SJCRH30 (cell line): ENCODE measurements around the gene PCDH19. TPM values are rescaled to one million over a fixed set of nuclear protein-coding genes. Genes with fewer than 3 reads are reported as not detected.

Experiments
- DNase-seq, 2 experiments: peaks; one replicate each; pipeline ENCODE4 v3.0.0-alpha.2; 2015 to 2020
- H3K27ac ChIP-seq: fragments of 250-450 bp; sonication (Bioruptor Pico); 2 replicates; pipeline ENCODE4 v1.5.1; 2020; ENCODE audit warnings: mild to moderate bottlenecking, moderate library complexity
- H3K27me3 ChIP-seq: fragments of 250-450 bp; sonication (Bioruptor Pico); 2 replicates; pipeline ENCODE4 v1.5.1; 2020; ENCODE audit warnings: mild to moderate bottlenecking, moderate library complexity
- H3K36me3 ChIP-seq: fragments of 250-450 bp; sonication (Bioruptor Pico); 2 replicates; pipeline ENCODE4 v1.5.1; 2020; ENCODE audit warnings: mild to moderate bottlenecking, moderate library complexity
- H3K4me1 ChIP-seq: fragments of 250-450 bp; sonication (Bioruptor Pico); 2 replicates; pipeline ENCODE4 v1.5.1; 2020; ENCODE audit warnings: mild to moderate bottlenecking, moderate library complexity
- H3K4me3 ChIP-seq: fragments of 250-450 bp; sonication (Bioruptor Pico); 2 replicates; pipeline ENCODE4 v1.5.1; 2020; ENCODE audit warnings: mild to moderate bottlenecking, moderate library complexity
- H3K9me3 ChIP-seq: fragments of 250-450 bp; sonication (Bioruptor Pico); replicated peaks from 2 replicates; pipeline ENCODE4 v1.5.1; 2020; ENCODE audit warnings: mild to moderate bottlenecking, moderate library complexity
- total RNA-seq: library from RNA; depleted of rRNA; stranded (reverse); fragments of >200 nt; shearing (Covaris generic); gene quantifications from 2 replicates; pipeline ENCODE4 v1.2.3, GENCODE V29; 2014; rRNA removed

Gene PCDH19
- total RNA-seq, 1 experiment from 2014 or later = 0.30 TPM

DNA sequence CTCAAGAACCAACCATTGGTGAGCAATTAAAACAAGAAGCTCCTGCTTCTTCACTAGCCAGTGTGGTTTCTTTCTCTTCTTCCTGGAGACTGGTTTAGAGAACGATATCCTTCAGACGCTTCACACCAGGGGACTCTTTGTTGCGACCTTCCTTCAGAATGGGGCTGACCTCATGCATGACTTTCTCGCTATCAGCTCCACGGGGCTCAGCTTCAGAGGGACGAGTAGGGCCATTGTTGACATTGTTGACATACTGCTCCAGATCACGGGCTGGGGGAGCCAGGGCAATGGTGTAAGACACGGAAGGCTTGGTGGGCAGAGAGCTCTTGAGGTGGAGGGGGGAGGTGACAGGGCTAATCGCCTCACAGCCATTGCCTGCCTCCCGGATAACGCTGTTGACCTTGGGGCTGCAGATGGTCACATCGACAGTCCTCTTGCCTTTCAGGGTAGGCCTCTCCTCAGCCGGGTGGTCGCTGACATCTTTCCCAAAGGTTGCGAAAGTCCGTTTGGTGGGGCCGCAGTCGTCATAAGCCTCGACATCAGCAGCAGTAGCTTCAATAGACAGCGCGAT, 113.8 kb downstream of the PCDH19 start:
- Histone ChIP-seq H3K36me3 (no peaks in the 10 kb centered on the region), H3K27ac (no peak overlapping the region), H3K27me3 (no peaks in the 10 kb centered on the region; the same call in 1 of the 2 replicates), H3K9me3 (no peaks in the 10 kb centered on the region), H3K4me3 (no peak overlapping the region), H3K4me1 (no peaks in the 10 kb centered on the region)
- no peak for DNase-seq

DNA sequence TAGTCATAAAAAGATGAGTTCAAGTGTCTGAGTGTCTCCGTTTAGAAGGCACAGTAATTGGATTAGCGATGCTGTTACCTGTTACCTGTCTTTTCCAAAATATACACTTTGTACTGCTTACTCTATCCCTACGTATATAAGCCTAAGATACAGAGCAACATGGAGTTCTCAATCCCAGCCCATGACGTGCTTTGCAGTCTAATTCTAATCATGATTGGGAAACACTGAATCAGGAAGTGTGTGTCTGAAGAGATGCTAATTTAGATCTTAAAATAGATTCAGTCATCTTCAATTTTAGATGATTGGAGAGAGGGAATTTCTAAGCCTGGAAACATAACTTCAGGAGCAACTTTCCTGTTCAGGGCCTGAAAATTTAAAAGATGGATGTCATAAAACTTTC, 115.1 kb downstream of the PCDH19 start:
- Histone ChIP-seq H3K27ac (no peak overlapping the region), H3K4me3 (no peak overlapping the region), H3K36me3 (no peaks in the 10 kb centered on the region), H3K4me1 (no peaks in the 10 kb centered on the region), H3K9me3 (no peaks in the 10 kb centered on the region), H3K27me3 (no peaks in the 10 kb centered on the region; the same call in 1 of the 2 replicates)
- DNase-seq = no peak

DNA sequence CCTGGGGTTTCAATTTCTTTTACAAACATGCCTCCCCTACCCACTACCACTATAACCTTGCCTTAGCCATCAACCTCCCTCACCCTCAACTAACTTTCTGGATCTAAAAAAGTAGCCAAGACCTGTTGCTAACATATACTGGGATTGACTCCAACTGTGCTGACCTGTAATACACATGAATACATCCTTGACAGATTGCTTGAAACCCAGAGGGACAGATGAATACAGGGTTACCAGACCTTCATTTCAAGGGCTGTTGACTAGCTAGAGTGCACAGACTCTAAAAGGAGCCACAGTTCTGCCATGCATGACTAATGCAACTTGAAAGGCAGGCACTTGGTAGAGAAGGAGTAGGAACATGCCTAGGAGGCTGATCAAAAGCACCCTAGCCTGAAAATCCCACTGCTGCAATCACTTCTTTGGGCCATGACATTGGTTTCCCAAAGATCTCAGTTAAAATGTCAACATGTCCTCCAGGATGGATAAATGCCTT, 121.0 kb downstream of the PCDH19 start:
- H3K9me3 ChIP-seq = no peaks in the 10 kb centered on the region
- H3K27me3 ChIP-seq = no peaks in the 10 kb centered on the region; the same call in 1 of the 2 replicates
- no peak overlapping the region for H3K4me3 ChIP-seq
- H3K27ac ChIP-seq = no peak overlapping the region
- no peaks in the 10 kb centered on the region for H3K4me1 ChIP-seq
- peak in 1 of 2 experiments; percentile 8 for DNase-seq
- H3K36me3 ChIP-seq = no peaks in the 10 kb centered on the region

DNA sequence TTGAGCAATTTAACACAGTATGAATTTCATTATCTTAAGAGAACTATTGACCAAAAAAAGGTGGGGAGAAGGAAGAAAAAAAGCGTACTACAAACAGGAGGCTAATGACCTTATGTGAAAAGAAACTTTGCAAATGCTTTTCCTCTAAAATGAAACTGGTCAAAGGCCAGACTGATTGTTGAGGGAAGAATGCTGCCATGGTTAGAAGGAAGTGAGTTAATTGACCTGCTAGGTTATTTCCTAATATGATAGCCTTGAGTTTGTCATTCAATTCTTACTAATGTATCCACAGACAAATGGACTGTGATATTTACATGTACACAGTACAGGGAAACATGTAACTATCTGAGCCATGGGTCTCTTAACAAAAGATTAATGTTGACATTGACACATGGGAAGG, 132.8 kb downstream of the PCDH19 start:
- H3K27me3 ChIP-seq = no peaks in the 10 kb centered on the region
- no peaks in the 10 kb centered on the region for H3K9me3 ChIP-seq
- no peak overlapping the region for H3K27ac ChIP-seq
- no peaks in the 10 kb centered on the region for H3K36me3 ChIP-seq
- no peak overlapping the region for H3K4me3 ChIP-seq
- no peak for DNase-seq
- no peaks in the 10 kb centered on the region for H3K4me1 ChIP-seq

DNA sequence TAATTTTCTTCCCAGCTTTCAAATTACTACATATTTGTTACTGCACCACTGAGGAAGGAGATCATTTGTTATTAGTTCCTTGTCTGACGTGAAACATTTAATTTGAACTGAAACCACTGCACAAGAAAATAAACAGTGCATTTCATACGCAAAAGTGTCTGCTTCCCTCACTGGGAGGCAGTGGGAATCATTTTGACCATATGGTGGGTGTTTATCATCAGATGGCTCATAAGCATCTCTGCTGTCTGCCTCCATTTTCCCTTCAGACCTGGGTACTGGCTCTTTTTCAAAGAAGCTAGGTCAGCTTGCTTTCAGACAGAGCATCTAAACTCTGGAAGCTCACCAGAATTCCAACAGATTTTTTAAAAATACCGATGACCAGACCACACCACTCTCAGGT, 135.2 kb downstream of the PCDH19 start:
- H3K27ac ChIP-seq = no peak overlapping the region
- no peak overlapping the region for H3K4me3 ChIP-seq
- no peaks in the 10 kb centered on the region for H3K36me3 ChIP-seq
- no peaks in the 10 kb centered on the region for H3K4me1 ChIP-seq
- H3K27me3 ChIP-seq = no peaks in the 10 kb centered on the region
- DNase-seq = no peak
- H3K9me3 ChIP-seq = no peaks in the 10 kb centered on the region

DNA sequence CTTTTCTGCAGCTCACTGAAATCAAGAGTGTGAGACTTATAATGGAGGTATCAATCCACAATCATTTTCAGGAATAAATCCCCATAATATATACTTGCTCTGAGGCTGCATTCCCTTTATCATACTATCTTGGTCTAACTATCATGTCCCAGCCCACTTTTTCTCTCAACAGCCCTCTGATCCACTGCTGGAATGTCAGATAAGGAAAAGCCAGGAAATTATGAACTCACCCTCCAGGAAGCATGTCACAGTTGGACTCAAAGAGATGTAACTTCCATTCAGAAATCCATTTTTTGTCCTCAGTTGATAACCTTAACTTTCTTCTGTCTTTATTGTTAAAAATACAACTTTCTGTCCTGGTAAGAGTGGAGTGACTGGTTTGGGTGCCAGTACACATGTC, 144.9 kb downstream of the PCDH19 start:
- Histone ChIP-seq H3K4me3 (no peak overlapping the region), H3K4me1 (no peaks in the 10 kb centered on the region), H3K27ac (no peak overlapping the region), H3K9me3 (no peaks in the 10 kb centered on the region), H3K36me3 (no peaks in the 10 kb centered on the region), H3K27me3 (no peaks in the 10 kb centered on the region)
- DNase-seq = no peak

DNA sequence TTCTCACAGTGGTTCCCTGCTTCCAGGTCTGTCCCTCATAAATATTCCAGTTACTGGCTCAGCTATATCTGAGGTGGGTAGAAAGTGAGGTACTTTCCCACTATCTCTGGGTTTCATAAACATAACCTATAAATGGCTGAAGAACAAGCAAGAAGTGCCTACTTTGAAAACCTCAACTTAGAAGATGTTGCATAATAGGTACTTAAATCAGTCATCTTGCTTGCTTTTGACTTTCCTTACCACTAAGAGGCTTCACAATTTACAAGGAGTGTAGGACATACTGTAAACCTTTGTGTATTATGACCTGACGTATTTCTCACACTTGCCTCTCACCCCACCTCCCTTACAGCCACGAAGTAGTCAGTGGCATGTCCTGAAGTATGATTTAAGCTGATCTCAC, 145.9 kb downstream of the PCDH19 start:
- H3K4me1 ChIP-seq = no peaks in the 10 kb centered on the region
- no peak overlapping the region for H3K27ac ChIP-seq
- H3K27me3 ChIP-seq = no peaks in the 10 kb centered on the region
- no peak overlapping the region for H3K4me3 ChIP-seq
- no peaks in the 10 kb centered on the region for H3K36me3 ChIP-seq
- DNase-seq = no peak
- no peaks in the 10 kb centered on the region for H3K9me3 ChIP-seq

DNA sequence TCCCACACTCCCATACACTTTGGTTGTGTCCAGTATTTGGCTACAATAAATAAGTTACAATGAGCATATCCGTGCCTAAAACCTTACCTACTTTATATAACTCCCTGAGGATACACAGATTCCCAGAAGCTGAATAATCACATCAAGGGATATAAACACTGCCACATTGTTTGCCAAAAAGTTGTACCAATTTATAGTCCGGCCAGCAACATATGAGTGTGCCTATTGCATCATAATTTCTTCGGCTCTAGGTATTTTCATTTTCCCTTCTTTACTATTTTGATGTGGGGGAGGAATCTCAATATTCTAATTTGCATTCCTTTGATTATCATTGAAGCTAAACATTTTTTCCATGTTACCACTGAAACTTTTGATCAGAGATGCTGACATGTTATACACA, 146.4 kb downstream of the PCDH19 start:
- Histone ChIP-seq H3K36me3 (no peaks in the 10 kb centered on the region), H3K4me3 (no peak overlapping the region), H3K4me1 (no peaks in the 10 kb centered on the region), H3K27ac (no peak overlapping the region), H3K9me3 (no peaks in the 10 kb centered on the region), H3K27me3 (no peaks in the 10 kb centered on the region)
- DNase-seq = no peak

DNA sequence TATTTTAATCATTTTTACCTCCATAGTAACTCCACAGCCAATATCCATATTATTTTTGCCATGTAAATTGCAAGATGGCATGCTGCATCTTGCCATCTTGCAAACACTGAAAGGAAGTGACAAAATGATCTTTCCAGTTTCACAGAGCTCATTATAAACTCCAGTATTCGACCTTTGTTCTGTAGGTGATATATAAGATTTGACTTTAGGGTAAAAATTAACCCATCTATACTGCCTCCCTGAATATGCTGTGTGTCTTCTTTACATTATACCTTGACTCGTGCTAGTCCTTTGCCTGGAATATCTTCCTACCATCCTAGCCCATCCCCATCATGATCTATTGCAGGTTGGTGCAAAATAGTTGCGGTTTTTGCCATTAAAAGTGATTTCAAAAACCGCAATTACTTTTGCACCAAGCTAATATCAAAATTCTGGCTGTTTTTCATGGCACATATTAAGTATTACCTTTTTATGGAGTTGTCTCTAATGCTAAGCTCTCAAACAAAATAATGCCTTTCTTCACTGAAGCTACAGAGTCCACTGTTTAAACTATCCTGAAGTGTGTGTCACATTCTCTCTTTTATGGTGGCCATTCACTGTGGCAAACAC, 161.1 kb downstream of the PCDH19 start:
- no peaks in the 10 kb centered on the region for H3K4me1 ChIP-seq
- no peak overlapping the region for H3K4me3 ChIP-seq
- no peaks in the 10 kb centered on the region for H3K36me3 ChIP-seq
- no peak overlapping the region for H3K27ac ChIP-seq
- no peaks in the 10 kb centered on the region for H3K27me3 ChIP-seq
- DNase-seq = no peak
- H3K9me3 ChIP-seq = no peaks in the 10 kb centered on the region

DNA sequence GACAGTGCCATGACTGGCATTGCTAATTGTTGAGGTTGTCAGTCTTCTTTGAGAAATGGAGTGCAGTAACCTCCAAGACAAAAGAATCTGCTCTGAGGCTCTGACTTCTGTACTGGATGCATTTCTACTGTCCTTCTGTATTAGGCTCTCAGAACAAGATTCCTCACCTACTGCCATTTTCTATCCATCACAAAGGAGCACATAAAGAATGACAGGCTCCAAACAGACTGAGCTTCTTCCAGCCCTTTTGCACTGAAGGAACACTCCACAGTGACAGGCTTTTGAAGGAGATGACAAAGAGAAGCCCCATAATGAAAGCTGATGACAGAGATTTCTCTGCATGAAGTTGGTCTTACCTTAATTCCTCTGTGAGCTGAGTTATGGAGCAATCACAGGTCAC, 162.2 kb downstream of the PCDH19 start:
- Histone ChIP-seq H3K4me3 (no peak overlapping the region), H3K27me3 (no peaks in the 10 kb centered on the region)

DNA sequence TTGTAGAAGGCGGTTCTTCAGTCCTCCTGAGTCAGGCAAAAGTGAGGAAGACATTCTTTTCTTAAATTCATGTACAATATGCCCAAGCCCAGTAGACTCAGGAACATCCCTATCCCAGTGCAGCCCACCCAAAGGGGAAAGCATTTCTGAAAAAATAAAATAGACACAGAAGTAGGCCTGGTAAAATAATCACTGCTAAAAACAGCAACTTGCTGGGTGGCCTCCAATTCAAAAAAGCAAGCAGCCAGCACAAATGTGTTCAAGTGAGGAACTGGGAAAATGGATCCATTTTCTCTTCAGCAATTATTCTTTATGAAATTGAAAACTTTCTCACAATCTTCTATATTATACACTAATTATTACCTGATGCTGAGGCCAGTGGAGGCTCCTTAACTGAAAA, 165.4 kb downstream of the PCDH19 start:
- H3K27ac ChIP-seq = no peak overlapping the region
- H3K4me3 ChIP-seq = no peak overlapping the region
- H3K36me3 ChIP-seq = no peaks in the 10 kb centered on the region
- H3K9me3 ChIP-seq = 0 out of 2 replicates have a peak, but pooled peaks cover 3% of the 10 kb centered on the region
- H3K27me3 ChIP-seq = no peaks in the 10 kb centered on the region
- no peak for DNase-seq
- H3K4me1 ChIP-seq = no peaks in the 10 kb centered on the region

More for the DNA sequence above, 162.2 kb downstream of the PCDH19 start:
- H3K27ac ChIP-seq = no peak overlapping the region
- H3K9me3 ChIP-seq = no peaks in the 10 kb centered on the region
- H3K36me3 ChIP-seq = no peaks in the 10 kb centered on the region
- H3K4me1 ChIP-seq = no peaks in the 10 kb centered on the region
- DNase-seq = no peak

Other genes with a start within 250 kb of the PCDH19 start
- not detected in 2 replicates for gene TNMD, start 174.7 kb upstream of the PCDH19 start, total RNA-seq
- gene TSPAN6, start 226.5 kb upstream of the PCDH19 start, total RNA-seq = 58.8 and 61.7 TPM in 2 replicates
- 0.97 and 1.3 TPM in 2 replicates for gene SRPX2, start 233.9 kb upstream of the PCDH19 start, total RNA-seq